Osteocyte (in vitro differentiated cells): ENCODE measurements around the gene SLC25A20. TPM values are rescaled to one million over a fixed set of nuclear protein-coding genes. Genes with fewer than 3 reads are reported as not detected.

Experiments
- DNase-seq: peaks from one replicate; pipeline ENCODE4 v3.0.0; 2021; ENCODE audit warnings: mixed read lengths; ENCODE audit not compliant: unreplicated experiment; ENCODE audit errors: extremely low spot score
- H3K27ac Mint-ChIP-seq: one replicate; pipeline ENCODE4 v1.8.0; 2021; ENCODE audit warnings: mild to moderate bottlenecking, mixed read lengths; ENCODE audit not compliant: unreplicated experiment
- H3K27me3 Mint-ChIP-seq: one replicate; pipeline ENCODE4 v1.8.0; 2021; ENCODE audit warnings: mixed read lengths; ENCODE audit not compliant: unreplicated experiment
- H3K36me3 Mint-ChIP-seq: one replicate; pipeline ENCODE4 v1.8.0; 2021; ENCODE audit warnings: mixed read lengths; ENCODE audit not compliant: unreplicated experiment
- H3K4me1 Mint-ChIP-seq: one replicate; pipeline ENCODE4 v1.8.0; 2021; ENCODE audit warnings: mixed read lengths; ENCODE audit not compliant: unreplicated experiment
- H3K4me3 Mint-ChIP-seq: one replicate; pipeline ENCODE4 v1.8.0; 2021; ENCODE audit warnings: mild to moderate bottlenecking, moderate library complexity, mixed read lengths; ENCODE audit not compliant: unreplicated experiment
- H3K9me3 Mint-ChIP-seq: one replicate; pipeline ENCODE4 v1.8.0; 2021; ENCODE audit warnings: mixed read lengths; ENCODE audit not compliant: unreplicated experiment
- total RNA-seq: library from RNA; stranded (reverse); gene quantifications from 2 replicates; pipeline ENCODE4 v1.2.1, GENCODE V29; 2021
- TF ChIP-seq, protein P1 (sequence below): fragments of 200-600 bp; sonication (generic); IDR thresholded peaks from 2 replicates; pipeline ENCODE4 v1.5.0; 2021; ENCODE audit warnings: antibody characterized with exemption, mild to moderate bottlenecking, moderate library complexity

The SLC25A20 gene
- total RNA-seq, 1 donor from 2014 or later = 13.3 TPM

DNA sequence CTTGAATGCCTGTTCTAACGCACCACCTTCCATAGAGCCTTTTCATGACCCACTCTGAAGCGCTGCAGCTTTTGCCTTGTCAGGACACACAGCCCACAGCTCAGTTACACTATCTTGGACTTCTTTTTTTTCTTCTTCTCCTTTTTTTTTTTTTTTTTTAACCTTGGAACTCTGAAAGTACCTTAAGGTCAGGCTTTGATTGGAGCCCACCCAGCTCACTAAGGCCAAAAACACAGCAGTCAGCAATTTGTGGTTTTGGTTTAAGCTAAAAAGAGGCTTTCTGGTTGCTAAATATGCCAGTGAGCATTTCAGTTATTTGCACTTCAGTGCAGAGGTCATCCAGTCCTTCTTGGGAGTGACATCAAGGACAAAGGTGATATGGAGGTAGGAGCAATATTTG, 1.7 kb downstream of the SLC25A20 start:
- TF ChIP-seq, protein P1, sequence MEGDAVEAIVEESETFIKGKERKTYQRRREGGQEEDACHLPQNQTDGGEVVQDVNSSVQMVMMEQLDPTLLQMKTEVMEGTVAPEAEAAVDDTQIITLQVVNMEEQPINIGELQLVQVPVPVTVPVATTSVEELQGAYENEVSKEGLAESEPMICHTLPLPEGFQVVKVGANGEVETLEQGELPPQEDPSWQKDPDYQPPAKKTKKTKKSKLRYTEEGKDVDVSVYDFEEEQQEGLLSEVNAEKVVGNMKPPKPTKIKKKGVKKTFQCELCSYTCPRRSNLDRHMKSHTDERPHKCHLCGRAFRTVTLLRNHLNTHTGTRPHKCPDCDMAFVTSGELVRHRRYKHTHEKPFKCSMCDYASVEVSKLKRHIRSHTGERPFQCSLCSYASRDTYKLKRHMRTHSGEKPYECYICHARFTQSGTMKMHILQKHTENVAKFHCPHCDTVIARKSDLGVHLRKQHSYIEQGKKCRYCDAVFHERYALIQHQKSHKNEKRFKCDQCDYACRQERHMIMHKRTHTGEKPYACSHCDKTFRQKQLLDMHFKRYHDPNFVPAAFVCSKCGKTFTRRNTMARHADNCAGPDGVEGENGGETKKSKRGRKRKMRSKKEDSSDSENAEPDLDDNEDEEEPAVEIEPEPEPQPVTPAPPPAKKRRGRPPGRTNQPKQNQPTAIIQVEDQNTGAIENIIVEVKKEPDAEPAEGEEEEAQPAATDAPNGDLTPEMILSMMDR = no peak
- H3K4me3 Mint-ChIP-seq = no peak overlapping the region
- H3K9me3 Mint-ChIP-seq = no peaks in the 10 kb centered on the region
- no peak overlapping the region for H3K27ac Mint-ChIP-seq
- DNase-seq = no peak
- H3K27me3 Mint-ChIP-seq = no peaks in the 10 kb centered on the region
- H3K4me1 Mint-ChIP-seq = peaks cover 24% of the 10 kb centered on the region
- no peaks in the 10 kb centered on the region for H3K36me3 Mint-ChIP-seq

DNA sequence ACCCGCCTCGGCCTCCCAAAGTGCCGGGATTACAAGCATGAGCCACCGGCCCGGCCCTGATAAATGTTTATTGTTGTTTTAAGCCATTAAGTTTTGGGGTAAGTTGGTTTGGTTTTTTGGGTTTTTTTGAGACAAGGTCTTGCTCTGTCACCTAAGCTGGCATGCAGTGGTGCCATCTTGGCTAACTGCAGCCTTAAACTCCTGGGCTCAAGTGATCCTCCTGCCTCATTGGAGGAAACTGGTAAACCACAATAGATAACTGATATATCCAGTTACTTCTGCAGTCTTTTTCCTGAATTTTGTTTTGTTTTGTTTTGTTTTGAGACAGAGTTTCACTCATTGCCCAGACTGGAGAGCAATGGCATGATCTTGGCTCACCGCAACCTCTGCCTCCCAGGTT, 4.2 kb downstream of the SLC25A20 start:
- H3K4me3 Mint-ChIP-seq = no peak overlapping the region
- peaks cover 24% of the 10 kb centered on the region for H3K4me1 Mint-ChIP-seq
- no peak overlapping the region for H3K27ac Mint-ChIP-seq
- H3K27me3 Mint-ChIP-seq = no peaks in the 10 kb centered on the region
- no peak for DNase-seq
- H3K36me3 Mint-ChIP-seq = peaks cover 5% of the 10 kb centered on the region
- TF ChIP-seq, protein P1 = no peak
- no peaks in the 10 kb centered on the region for H3K9me3 Mint-ChIP-seq

DNA sequence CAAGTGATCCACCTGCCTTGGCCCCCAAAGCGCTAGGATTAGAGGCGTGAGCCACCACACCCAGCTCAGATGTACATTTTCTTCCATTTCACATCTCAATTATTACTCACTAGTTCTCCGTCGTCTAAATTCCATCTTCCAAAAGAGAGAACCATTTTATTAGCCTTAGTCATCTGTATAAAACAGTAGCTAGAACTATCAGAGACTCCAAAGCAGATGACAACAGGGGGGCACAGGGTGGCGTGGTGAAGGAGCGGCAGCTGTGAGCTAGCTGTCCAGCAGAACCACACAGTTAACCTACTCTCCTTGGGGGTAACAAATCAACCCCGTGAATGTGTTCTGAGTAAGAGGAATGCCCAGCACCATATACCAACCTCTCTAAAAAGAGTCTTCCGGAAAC, 7.1 kb downstream of the SLC25A20 start:
- H3K9me3 Mint-ChIP-seq = no peaks in the 10 kb centered on the region
- TF ChIP-seq, protein P1 = no peak

DNA sequence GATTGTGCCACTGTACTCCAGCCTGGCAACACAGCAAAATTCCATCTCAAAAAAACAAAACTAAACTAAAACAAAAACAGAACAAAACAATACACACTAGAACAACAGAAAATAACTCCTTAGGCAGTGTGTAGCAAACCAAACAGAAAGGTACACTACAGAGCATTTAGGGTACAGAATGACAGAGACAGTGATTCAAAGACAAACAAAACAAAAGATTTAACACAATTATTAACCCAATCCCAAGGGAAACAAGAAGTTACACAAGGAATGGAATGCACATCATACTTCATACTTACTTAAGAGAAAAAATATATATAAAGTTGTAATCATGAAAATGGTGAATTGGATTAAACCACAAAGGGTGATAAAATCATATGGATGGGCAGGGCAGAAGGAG, 12.9 kb downstream of the SLC25A20 start:
- H3K9me3 Mint-ChIP-seq = no peaks in the 10 kb centered on the region
- H3K27me3 Mint-ChIP-seq = no peaks in the 10 kb centered on the region
- TF ChIP-seq, protein P1 = no peak

More for the DNA sequence above, 7.1 kb downstream of the SLC25A20 start:
- H3K27me3 Mint-ChIP-seq = no peaks in the 10 kb centered on the region
- no peak overlapping the region for H3K27ac Mint-ChIP-seq
- no peaks in the 10 kb centered on the region for H3K4me1 Mint-ChIP-seq
- peaks cover 5% of the 10 kb centered on the region for H3K36me3 Mint-ChIP-seq
- H3K4me3 Mint-ChIP-seq = no peak overlapping the region
- DNase-seq = no peak

DNA sequence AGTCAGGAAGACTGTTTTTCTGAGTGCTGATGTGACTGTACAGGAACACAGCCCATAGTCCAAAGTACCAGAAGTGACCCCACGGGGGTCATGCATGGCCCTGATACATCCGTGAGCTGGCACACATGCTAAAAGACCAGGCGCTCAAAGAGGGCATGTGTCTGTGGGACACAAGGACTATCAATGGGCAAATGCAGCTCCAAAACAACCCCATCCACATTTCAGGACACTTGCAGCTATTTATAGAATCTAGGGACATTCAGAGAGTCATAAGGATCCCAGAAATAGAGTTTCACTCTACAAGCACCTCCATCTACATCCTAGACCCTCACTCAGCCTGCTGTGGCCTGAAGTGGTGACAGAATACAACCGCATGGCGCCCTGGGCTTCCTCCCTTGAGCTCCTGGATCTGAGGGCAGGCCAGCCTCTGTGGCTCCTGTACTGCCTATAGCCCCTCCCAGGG, 17.0 kb downstream of the SLC25A20 start:
- Mint-ChIP-seq H3K27ac (no peak overlapping the region), H3K36me3 (peaks cover 9% of the 10 kb centered on the region), H3K4me3 (no peak overlapping the region), H3K4me1 (peaks cover 13% of the 10 kb centered on the region), H3K9me3 (no peaks in the 10 kb centered on the region), H3K27me3 (no peaks in the 10 kb centered on the region)
- TF ChIP-seq, protein P1 = no peak
- DNase-seq = no peak

More for the DNA sequence above, 12.9 kb downstream of the SLC25A20 start:
- peaks cover 5% of the 10 kb centered on the region for H3K36me3 Mint-ChIP-seq
- H3K4me3 Mint-ChIP-seq = no peak overlapping the region
- H3K4me1 Mint-ChIP-seq = peaks cover 13% of the 10 kb centered on the region
- no peak for DNase-seq
- H3K27ac Mint-ChIP-seq = peak overlapping the region; percentile 47
